ENCODE data around the gene ZNF175.
"Not testable (repeated sequence)": the region's sequence is repeated elsewhere in the genome, so short reads cannot be mapped to it uniquely, and the experiment has no call there.

Gene ZNF175

GRCh38 chr19:51628153-51628939 is 57.3 kb downstream of the ZNF175 start:
- DNase-seq (ENCODE audit: low read depth in 2 of 2) = no peak

GRCh38 chr19:51630315-51630714 is 59.2 kb downstream of the ZNF175 start, which contains the start of gene SIGLEC5:
TSS of gene SIGLEC5 (minus strand) at chr19:51630401. CDS start at chr19:51630335, 66 bp downstream.
- not testable (repeated sequence) for DNase-seq (ENCODE audit: low read depth in 2 of 2)

- DNase-seq (ENCODE audit: low read depth in 2 of 2) = no peak
Observed at GRCh38 chr19:51632126-51632525, 61.0 kb downstream of the ZNF175 start.

DNA sequence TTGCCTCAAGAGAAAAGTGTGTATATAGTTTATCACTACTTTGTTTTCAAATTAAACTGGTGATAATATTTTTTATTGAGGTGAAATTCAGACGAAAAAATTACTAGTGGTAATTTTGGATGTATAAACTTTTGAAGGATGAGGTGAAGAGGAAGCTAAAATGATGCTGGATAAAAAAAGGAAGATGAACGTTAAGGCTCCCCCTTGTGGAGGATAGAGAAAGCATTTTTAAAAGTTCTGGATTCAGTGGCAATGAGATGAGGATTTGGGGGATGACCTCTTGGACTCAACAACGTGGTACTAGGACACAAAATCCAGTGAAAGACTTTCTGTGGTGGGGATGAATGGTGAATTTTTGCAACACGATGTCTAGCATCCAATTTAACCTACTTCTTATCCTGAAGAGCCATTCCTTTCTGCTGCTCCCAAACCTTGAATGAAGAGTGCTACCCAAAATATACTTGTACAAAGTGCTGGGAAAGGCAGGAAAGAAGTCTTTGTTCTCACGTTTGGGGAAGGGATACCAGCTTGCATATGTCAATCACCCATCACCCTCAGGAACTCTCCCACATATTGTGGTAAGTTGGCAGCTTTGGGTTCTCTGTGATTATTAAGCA is 66.4 kb downstream of the ZNF175 start:
- no peak for DNase-seq (ENCODE audit: low read depth in 2 of 2)

- no peak for DNase-seq (ENCODE audit: low read depth in 2 of 2)
Observed at GRCh38 chr19:51639916-51640315, 68.8 kb downstream of the ZNF175 start.

DNA sequence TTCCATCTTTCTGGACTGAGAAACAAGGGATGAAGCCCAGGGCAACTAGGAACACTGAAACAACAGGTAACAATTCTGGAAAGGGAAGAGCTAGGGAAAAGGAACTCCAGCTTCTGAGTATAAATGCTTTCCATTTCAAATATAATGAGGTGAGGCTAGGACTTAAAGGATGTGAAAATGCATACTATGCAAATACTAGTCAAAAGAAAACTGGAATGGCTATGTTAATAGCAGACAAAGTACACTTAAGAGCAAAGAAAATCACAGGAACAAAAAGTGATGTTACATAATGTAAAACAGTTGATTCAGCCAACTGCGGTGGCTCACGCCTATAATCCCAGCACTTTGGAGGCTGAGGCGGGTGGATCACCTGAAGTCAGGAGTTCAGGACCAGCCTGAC is 69.3 kb downstream of the ZNF175 start:
- DNase-seq (ENCODE audit: low read depth in 2 of 2) = no peak

GRCh38 chr19:51641648-51642047 is 70.6 kb downstream of the ZNF175 start:
- no peak for DNase-seq (ENCODE audit: low read depth in 2 of 2)

Data from stimulated activated CD8-positive, alpha-beta memory T cell treated with anti-CD3 and anti-CD28 coated beads, Interleukin-15, amount 100 ng/mL, for 4 hours (primary cell).